Adrenal gland (tissue), 5 donors: ENCODE data around the gene HIVEP3.

Experiments
- CTCF ChIP-seq, 6 experiments: fragments of 450-650 bp in 4 of 6; fragments of 200-600 bp in 2 of 6; sonication (generic) in 1 of 6; IDR thresholded peaks; 1 replicate in 5 of 6; 2 replicates in 1 of 6; pipeline versions ENCODE4 v1.5.1 to v1.8.0; 2016 to 2021; ENCODE audit warnings: antibody characterized with exemption in 6 of 6, mild to moderate bottlenecking in 2 of 6, moderate library complexity in 1 of 6
- POLR2A ChIP-seq, 2 donors: fragments of 450-650 bp; IDR thresholded peaks; one replicate each; pipeline ENCODE4 v1.6.1; 2017; ENCODE audit warnings: antibody characterized with exemption in 2 of 2, mild to moderate bottlenecking in 2 of 2, moderate library complexity in 1 of 2
- donor health status: DM: no; HTN: no; CAD: no.

DNA sequence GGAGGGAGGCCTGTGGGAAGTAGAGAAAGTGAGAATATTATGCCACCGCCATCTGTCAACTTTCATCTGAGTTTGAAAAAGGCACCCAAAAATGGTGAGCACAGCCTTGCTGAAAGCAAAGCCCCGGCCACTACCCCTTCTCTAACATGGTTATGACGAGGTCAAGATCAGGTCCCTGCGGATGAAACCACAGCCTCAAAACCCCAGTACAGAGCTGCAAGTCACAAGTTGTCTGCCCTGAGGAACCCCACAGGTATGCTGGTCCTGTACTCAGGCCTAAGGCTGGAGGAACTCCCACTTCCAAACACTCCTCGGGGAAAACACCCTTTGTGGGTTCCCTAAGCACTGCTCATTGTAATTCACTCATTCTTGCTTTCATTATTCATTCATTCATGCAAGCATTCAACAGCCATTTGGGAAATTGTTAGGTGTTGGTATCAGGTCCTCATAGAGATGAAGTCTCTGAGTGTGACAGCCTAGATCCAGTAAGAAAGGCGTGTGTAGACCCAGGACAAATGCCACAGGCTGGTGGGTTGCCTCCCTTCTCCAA is 217.7 kb downstream of the HIVEP3 start:
- TF ChIP-seq CTCF (IDR thresholded peaks at IDR 0.05): no peak
- no peak for TF ChIP-seq POLR2A (IDR thresholded peaks at IDR 0.05)
